HG03060 (cell line): ENCODE measurements around the gene TRMT61A.
"Not testable (repeated sequence)": the region's sequence is repeated elsewhere in the genome, so short reads cannot be mapped to it uniquely, and the experiment has no call there.

Source experiments
- ATAC-seq: cut with Tn5 transposase; IDR thresholded peaks from one replicate; pipeline ENCODE4 v1.9.1; 2021; ENCODE audit warnings: low read depth, moderate number of reproducible peaks; ENCODE audit not compliant: unreplicated experiment

Gene TRMT61A

DNA sequence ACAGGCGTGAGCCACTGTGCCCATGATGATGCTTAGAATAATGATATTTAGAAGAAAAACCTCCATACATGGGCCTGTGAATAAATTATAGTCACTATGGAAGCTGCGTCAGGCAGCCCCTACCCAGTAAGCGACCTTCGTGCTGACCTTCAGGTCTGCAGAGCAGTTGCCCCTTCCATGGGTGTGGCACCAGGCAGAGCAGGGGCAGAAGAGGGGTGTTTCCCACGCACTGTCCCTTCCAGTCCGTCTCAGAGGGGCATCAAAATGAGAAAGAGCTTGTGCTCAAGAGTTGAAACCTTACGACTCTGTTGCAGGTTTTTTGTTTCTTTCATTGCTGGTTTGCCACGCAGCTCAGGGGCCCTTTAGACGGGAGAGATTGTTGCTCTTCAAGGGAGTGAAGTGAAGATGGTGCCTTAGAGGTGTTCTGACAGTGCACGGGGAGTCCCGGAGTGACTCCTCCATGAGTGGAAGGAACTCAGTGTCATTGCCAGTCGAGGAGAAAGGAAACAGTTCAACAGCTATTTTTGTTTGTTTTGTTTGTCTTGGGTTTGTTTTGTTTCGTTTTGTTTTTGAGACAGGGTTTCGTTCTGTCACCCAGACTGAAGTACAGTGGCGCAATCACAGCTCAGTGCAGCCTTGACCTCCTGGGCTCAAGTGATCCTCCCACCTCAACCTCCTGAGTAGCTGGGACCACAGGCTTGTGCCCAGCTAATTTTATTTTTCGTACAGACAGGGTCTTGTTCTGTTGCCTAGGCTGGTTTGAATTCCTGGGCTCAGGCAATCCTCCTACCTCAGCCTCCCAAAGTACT, 20.3 kb upstream of the TRMT61A start:
- no peak for ATAC-seq

DNA sequence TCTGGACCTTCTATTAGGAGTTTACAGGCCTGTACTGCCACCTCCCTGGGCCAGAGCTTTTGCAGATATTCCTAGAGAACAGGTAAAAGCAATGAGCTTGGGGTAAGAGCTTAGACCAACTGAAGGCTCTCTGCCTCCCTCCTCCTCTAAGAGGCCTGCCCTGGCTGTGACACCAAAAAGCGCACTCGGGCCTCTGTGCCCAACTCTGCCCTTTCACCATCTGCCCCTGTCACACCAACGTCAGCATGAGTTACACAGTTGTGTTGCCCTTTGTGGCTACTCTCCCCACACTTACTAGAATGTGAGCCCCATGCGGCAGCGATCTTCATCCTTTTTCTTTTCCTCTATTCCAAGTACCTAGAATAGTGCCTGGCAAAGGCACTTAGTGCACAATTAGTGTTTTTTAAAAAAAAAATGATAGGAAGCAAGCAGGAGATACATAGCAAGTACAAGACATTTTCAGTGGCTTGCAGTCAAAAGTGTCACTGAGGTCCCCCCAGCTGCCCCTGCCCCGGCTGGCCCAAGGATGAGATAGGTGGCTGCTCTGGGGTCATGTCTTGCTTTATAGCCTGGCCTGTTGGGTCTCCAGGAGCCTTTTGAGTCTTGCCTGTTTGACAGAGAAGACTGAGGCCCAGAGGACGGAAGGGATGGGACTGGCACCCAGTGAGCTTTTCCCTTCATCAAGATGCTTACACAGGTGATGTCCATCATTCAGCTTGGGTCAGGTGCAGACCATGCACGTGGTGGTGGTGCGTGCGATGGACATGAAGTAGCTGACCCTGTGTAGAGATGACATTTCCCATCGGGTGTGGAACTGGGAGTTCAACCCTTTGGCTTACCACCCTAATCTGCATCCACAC, 18.9 kb upstream of the TRMT61A start:
- ATAC-seq = no peak

DNA sequence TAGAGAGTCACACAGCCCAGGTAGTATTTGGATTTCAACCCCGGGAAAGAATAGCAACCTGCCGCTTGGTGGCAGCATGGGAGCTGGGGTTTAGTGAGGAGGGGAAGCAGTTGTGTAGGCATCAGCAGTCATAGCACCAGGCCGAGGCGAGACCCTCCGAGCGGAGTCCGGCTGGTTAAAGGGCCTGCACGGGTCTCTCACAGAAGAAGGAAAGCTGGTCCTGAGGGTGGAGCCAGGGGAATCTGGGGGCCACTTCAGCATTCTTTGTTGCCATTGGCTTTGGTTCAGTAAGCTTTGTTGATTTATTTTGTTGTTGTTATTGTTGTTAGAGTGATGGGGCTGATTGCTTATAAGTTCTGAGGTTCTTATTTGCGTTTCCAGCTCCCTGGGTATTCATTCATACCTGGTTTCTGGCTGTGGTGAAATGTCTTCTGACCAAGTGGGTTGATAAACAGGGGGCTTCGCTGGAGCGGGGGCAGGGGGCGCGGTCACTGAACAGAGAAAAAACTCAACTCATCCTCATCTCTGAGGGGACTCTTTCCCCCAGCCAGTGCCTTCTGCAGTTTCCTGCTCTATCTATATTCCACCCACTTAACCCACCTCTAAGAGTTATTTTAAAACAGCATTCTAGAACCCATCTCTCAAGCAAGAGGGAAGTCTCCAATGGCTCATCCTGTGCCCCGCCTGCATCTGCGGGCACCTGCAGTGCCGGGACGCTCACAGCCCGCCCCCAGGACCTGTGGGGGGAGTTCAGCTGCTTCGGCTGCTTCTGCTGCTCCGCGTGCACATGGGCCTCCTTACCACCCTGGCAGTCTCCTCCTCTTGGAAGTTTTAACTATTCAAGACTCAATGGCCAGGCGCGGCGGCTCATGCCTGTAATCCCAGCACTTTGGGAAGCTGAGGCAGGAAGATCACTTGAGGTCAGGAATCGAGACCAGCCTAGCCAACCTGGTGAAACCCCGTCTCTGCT, 18.0 kb upstream of the TRMT61A start:
- no peak for ATAC-seq

DNA sequence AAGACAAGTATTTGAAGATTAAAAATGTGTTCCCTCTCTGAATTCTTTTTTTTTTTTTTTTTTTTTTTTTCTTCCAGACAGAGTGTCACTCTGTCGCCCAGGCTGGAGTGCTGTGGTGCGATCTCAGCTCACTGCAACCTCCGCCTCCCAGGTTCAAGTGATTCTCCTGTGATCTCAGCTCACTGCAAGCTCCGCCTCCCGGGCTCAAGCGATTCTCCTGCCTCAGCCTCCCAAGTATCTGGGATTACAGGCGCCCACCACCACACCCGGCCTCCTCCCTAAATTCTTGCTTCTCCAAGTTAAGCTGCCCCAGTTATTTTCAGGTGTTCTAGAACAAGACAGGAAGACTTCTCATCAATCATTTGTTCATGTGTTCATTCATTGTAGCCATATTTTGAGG, 16.8 kb upstream of the TRMT61A start:
- ATAC-seq = not testable (repeated sequence)

DNA sequence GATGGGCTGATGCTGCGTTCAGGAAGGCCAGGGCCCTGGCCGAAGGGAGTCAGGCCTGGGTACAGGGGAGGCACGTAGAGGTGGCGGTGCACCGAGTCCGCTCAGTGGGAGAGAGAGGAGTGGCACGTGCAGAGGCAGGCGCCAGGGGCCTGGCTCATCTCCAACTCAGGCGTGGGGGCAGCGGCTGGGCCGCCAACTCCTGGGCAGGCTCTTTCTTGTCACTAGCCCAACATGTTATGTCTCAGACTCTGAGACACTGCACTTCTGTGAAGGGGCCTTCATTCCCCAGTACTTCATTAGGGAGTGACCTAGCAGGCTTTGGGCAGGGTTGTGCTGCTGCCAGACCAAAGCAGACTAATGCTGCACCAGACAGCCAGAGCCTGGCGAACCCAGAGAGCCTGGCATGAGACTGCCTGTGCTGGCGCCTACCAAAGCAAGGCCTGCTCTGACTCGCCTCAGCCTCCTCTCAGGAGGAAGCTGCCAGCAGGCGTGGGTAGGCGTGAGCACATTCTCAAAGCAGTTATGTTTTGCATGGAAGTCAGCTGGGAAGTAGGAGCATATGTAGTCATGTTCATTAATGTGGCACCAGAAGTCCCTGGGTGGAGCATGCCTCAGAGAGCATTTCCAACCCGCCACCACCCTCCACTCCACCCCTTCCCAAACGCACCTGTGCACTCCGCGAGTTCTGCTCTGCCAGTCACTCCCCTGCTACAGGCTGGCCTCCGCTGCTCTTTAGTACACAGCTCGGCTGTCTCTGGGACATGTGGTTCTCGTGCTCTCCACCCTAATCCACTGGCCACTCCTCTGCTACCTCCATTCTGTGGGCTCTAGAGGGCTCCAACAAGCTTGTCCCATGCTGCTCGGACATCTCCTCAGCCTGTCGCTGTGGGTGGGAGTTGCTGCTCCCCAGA, 16.0 kb upstream of the TRMT61A start:
- no peak for ATAC-seq

DNA sequence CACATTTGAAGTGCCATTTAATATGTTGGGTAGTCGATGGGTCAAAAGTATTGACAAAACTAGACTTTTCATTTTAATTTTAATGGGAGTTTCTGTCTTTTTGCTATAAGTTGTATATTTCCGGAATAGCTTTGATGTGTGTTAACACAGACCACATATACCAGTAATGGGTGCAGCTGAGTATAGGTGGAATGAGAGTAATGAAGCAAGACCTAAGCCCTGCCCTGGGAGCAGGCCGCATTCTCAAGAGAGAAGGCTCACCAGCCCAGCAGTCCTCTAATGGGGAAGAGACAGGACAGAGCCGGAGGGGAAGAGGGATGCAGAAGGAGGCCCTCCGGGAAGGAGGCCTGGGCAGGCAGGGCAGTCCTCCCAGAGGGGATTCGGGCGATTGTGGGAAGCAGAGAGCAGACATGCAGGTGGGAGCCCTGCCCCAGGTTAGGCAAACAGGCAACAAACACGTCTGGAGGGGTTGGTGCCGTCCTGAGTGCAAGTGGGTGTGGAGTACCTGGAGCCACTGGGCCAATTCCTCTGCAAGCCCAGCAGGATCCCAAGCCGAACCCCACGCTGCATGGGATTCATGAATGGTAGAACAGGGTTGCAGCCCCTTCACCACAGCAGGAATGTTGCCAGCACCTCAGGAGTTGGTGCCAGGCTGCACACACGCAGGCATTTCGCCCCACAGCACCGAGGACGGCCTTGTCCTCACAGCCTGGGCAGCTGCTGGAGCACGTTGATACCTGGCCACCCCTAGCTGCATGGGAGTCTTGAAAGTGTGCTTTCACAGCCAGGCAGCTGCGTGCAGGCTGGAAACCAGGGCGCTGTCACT, 14.2 kb upstream of the TRMT61A start:
- no peak for ATAC-seq

DNA sequence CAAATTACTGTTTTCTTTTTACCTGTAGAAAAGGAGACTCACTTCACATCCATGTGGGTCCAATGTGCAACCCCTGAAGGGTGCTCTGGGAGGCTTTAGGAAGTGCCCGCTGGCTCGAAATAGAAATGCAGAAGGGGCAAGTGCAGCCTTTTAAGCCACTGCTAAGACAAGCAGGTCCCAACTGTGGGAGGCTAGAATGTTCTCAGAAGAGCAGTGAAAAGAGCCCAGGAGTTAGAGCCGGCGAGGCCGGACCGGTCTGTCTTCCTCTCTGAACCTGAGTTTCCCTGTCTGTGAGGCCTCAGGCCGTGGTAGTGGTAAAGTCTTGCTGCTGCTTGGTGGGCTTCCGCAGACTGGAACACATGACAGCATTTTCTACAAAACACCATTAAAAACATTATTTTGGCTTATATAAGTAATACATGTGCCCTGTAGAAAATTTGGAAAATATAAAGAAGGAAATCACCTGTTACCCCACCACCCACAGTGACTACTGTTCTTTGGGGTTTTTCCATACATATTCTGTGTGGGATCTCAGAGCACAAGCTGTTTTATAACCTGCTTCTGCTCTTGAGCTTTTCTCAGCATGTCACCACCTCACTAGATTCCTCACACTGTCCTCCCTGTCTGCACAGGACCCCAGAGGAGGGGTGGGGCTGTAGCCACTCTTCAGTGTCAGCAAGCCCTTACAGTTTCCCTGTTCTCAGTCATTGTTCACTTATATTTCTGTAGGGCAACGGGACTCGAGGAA, 12.4 kb upstream of the TRMT61A start:
- no peak for ATAC-seq

DNA sequence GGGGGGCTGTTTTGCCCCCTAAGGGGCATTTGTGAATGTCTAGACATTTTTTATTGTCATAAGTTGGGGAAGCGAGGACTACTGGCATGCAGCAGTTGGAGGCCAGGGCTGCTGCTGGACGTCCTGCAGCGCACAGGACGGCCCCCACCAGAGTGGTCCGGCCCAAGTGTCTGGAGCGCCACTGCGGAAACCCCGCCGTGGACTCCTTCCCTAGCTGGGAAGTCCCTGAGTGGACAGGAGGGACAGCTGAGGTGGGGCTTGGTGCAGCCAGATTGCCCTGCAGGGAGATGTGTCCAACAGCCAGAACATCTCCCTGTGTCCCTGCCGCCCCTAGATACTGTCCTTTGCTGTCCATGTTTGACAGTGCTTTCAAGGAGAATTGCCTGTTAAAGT, 11.8 kb upstream of the TRMT61A start:
- ATAC-seq = no peak

DNA sequence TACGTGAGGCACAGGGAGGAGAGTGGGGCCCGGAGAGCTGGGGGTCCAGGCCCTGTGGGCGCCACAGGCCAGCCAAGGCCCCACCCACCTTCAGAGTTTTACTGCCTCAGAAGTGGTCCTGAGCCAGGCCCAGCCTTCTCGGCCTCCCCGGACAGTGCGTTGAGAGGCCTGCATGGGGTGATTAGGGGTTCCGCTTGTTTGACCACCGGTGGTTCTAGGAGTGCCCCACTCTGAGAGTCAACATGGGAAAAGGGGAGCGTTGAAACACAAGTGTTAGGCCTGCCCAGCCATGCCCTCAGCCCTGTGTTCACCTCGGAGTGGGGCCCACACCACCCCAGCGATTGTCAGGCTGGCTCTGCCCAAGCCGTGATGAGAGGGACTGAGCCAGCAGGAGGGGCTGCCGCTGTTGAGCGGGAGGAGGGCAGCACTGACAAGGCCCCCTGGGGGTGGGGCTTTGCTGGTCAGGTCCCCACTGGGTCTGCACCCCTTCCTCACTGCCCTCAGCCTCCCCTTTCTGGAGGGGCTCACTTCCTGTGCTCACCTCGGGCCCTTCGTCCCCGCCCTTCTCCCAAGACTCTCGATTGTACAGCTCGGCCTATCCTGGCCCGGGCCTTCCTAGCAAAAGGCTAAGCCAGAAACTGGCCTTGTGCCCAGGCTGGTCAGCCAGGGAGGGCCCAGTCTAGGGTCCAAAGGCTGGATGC, 11.1 kb upstream of the TRMT61A start:
- no peak for ATAC-seq

DNA sequence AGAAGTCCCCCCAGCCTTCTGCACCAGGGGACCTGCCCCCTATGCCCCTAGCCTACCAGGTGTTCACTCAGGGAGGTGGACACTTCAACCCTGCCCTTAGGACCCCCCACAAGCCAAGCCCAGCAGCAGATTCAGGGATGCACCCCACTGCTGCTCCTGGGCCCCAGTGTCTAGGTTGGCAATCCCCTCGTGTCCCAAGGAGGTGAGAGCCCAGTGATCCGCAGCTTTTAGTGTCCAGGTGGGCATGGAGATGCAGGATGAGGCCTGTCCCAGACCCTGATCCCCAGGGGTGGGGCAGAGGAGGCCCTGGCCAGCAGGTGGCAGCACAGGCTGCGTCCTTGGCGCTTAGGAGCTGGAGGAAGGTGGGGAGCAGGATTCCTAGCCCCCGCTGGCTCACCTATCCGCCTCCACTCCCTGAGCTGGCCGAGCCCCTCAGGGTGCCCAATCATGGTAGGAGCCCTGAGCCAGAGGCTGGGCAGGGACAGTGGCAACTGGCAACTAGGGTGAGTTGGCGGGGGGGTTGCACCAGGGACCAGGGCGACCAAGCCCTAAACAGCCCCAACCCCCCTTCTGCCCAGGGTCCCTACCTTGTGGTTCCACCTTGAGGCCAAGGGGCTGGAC, 10.5 kb upstream of the TRMT61A start:
- ATAC-seq = no peak

DNA sequence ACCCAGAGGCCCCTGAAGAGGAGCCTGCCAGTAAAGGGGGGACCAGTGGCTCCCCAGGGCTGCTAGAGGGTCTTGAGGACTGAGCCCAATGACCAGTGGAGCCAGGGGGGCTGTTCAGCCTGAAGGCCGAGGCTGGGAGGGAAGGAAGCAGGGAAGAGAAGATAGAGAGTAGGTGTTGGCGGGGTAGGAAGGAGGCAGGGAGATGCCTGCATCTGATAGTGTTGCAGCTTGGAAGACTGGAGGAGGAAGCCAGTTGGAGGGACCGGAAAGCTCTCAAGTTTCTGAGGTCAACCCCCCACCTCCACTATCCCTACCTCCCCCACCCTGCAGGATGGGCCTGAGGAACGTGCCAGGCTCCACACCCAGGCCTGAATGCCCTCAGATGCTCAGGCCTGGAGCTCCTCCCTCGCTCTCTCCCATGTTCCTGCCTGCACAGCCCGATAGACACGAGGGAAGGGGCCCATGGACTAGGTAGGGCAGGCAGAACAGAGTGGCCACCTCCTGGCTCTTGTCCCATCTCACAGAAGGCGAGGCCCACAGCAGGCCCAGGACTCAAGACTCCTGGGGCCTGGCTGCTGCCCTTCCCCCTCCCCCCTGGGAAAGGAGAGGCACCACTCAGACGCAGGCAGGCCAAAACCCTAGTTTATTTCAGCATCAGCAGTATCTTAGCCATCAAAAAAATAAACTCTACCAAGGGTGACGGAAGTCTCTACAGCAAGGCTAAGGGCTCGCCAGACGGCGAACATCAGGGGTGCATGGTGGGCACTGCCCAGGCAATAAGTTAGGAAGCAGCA, 9.8 kb upstream of the TRMT61A start:
- ATAC-seq = no peak

DNA sequence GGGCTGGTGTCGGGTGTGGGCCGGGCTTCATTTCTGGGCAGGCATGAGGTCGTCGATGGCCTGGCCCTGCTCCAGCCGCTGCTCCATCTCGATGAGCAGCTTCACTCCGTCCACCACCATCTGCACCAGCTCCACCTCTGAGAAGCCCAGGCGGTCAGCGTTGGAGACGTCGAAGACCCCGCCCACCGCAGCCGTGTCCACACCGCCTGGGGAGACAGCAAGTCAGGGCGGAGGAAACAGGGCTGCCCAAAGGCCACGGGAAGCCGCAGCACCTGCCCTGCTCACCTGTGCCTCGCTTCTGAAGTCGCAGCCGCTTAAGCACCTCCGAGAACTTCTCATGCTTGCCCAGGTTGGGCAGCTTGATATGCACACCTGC, 9.2 kb upstream of the TRMT61A start:
- no peak for ATAC-seq

DNA sequence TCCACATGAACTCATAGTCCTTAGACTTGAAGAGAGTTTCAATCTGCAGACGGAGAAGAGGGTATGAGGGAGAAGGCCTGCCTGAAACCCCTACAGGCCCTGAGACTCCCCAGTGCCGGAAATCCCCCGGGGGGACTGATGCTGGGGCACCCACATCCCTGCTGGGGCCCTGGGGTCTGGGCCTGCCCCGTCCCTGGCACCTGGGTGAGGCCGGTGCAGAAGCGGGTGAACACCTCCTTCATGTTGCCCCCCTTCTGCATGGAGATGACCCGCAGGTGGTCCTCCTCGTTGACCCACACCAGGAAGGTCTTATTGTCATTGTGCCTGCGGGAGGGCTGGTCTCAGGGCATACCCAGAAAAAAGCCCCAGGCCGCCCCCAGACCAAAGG, 8.7 kb upstream of the TRMT61A start:
- ATAC-seq = no peak

DNA sequence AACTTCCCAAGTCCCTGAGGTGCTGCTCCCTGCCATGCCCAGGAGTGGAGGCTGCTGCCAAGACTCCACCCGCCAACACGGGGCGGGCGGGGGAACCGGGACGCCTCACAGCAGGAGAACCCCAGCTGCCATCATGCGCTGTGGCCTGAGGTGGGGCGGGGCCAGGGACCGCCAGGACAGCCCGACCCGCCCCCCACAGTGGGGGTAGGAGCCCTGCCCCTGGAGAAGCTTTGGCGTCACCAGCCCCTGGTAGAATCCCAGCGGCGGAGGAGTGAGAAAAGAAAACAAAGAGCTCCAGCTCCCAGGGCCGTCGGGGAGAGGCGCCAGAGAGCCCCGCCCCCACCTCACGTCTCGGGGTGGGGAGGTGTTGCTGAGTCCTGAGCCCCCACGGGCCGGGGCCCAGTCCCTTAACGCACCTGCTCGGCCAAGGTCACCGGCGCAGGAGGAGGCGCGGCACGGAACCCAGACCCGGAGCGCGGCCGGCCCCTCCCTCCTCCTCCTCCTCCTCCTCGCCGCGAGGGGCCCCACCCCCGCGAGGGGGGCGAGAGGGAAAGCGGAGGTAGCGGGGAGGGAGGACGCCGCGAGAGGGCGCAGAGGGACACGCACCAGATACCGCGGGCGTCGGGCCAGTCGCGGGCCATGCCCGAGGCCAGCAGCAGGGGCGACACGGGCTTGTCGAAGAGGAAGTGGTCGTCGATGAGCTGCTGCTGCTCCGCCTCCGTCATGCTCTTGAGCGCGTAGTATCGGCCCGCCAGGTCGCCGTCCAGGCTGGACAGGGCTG, 8.1 kb upstream of the TRMT61A start:
- no peak for ATAC-seq

DNA sequence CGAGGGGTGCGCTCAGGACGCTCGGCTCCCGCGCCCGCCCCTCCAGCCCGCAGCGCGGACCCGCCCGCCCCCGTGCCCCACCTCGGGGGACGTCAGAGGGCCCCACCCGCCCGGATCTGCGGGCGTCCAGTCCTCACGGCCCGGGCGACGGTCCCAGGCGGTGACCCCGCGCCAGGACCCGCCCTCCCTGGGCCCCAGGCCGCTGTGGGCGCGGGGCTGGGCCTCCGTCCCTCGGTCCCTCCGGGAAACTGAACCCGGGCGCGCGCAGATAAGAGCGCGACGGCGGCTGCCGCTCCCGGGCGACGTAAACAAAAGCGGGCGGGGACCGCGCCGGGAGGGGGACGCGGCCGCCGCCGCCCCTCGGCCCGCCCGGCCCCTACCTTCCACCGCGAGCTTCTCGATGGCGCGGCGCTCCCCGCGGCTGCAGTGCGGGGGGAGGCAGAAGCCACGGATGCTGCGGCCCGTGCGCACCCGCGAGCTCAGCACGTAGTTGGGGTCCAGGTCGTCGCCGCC, 7.5 kb upstream of the TRMT61A start:
- ATAC-seq = no peak
